PC-3 (cell line): ENCODE results near the gene SLC23A2. TPM values are rescaled to one million over a fixed set of nuclear protein-coding genes. Genes with fewer than 3 reads are reported as not detected.
A peak's percentile ranks its signal among the peaks of the same experiment; 100 is the strongest.

Source experiments
- ATAC-seq: fragments of 200-7000 bp; cut with Tn5 transposase; 2 replicates; pipeline ENCODE4 v1.9.1; 2020; ENCODE audit warnings: mild to moderate bottlenecking, moderate library complexity
- BruUV-seq: library from RNA; stranded (reverse); fragments of 400-500 nt; replicated peaks from 2 replicates; lab custom pipeline; 2021; lab: Mats Ljungman, UMichigan
- CTCF ChIA-PET: fragments of 300-600 bp; sonication (Branson Sonifier 250); formaldehyde crosslinking; loops from one replicate; lab custom pipeline; 2022; ENCODE audit warnings: antibody characterized with exemption; lab: Charles Lee
- POLR2A ChIA-PET: fragments of 300-600 bp; sonication (Branson Sonifier 250); formaldehyde crosslinking; loops from one replicate; lab custom pipeline; 2022; ENCODE audit warnings: antibody characterized with exemption; ENCODE audit not compliant: unreplicated experiment; lab: Charles Lee
- DNase-seq: peaks from one replicate; pipeline ENCODE4 v3.0.0-alpha.2; 2015
- H2AFZ ChIP-seq: fragments of 300-600 bp; sonication (generic); 2 replicates; pipeline ENCODE4 v1.6.0; 2016; ENCODE audit warnings: antibody characterized with exemption, low read length
- H3F3A ChIP-seq: fragments of 300-600 bp; sonication (generic); one replicate; pipeline ENCODE4 v1.6.0; 2017; ENCODE audit warnings: antibody characterized with exemption, low read length, control low read depth, mild to moderate bottlenecking; ENCODE audit not compliant: unreplicated experiment
- H3K27ac ChIP-seq: fragments of 300-600 bp; sonication (generic); 2 replicates; pipeline ENCODE4 v1.5.1; 2016; ENCODE audit warnings: mild to moderate bottlenecking, low read length
- H3K27me3 ChIP-seq: fragments of 300-600 bp; sonication (generic); 2 replicates; pipeline ENCODE4 v1.6.1; 2016; ENCODE audit warnings: low read length, mixed read lengths
- H3K36me3 ChIP-seq: fragments of 300-600 bp; sonication (generic); 2 replicates; pipeline ENCODE4 v1.6.1; 2016; ENCODE audit warnings: low read depth, mixed run types, low read length, mixed read lengths
- H3K4me1 ChIP-seq: fragments of 300-600 bp; sonication (generic); 2 replicates; pipeline ENCODE4 v1.5.1; 2016; ENCODE audit warnings: low read length; ENCODE audit not compliant: insufficient read depth
- H3K4me2 ChIP-seq: fragments of 300-600 bp; sonication (generic); 2 replicates; pipeline ENCODE4 v1.6.0; 2016; ENCODE audit warnings: low read length
- H3K4me3 ChIP-seq: fragments of 300-600 bp; sonication (generic); 2 replicates; pipeline ENCODE4 v1.5.1; 2016; ENCODE audit warnings: mild to moderate bottlenecking, low read length, mixed read lengths
- H3K79me2 ChIP-seq: fragments of 300-600 bp; sonication (generic); 2 replicates; pipeline ENCODE4 v1.6.1; 2017; ENCODE audit warnings: low read length, mixed read lengths
- H3K9ac ChIP-seq: fragments of 300-600 bp; sonication (generic); 2 replicates; pipeline ENCODE4 v1.6.0; 2016; ENCODE audit warnings: mild to moderate bottlenecking, low read length
- H3K9me2 ChIP-seq: fragments of 300-600 bp; sonication (generic); replicated peaks from 2 replicates; pipeline ENCODE4 v1.6.1; 2016; ENCODE audit warnings: mixed run types, low read length, mixed read lengths
- H3K9me3 ChIP-seq: fragments of 300-600 bp; sonication (generic); 2 replicates; pipeline ENCODE4 v1.6.1; 2016; ENCODE audit warnings: low read length, mixed read lengths
- H4K20me1 ChIP-seq: fragments of 300-600 bp; sonication (generic); 2 replicates; pipeline ENCODE4 v1.6.1; 2016; ENCODE audit warnings: low read length, mixed read lengths
- CTCF ChIP-seq: fragments of 300-600 bp; sonication (generic); conservative IDR thresholded peaks from 2 replicates; pipeline ENCODE4 v1.5.1; 2017; ENCODE audit warnings: antibody characterized with exemption, low read depth, mild to moderate bottlenecking, low read length
- EZH2 ChIP-seq: fragments of 300-600 bp; sonication (generic); IDR thresholded peaks from one replicate; pipeline ENCODE4 v1.6.1; 2017; ENCODE audit warnings: antibody characterized with exemption, mild to moderate bottlenecking, low read length; ENCODE audit not compliant: unreplicated experiment
- EZH2phosphoT487 ChIP-seq: fragments of 300-600 bp; sonication (generic); IDR thresholded peaks from 2 replicates; pipeline ENCODE4 v1.6.1; 2018; ENCODE audit warnings: mild to moderate bottlenecking, antibody characterized with exemption, low read length, borderline replicate concordance
- intact Hi-C: fragments of 100-400 bp; cut with micrococcal nuclease; formaldehyde crosslinking; loops from 2 replicates; pipeline ENCODE4 v1.9.0; 2023
- total RNA-seq: library from RNA; depleted of rRNA; stranded (reverse); fragments of >200 nt; gene quantifications from 2 replicates; pipeline ENCODE4 v1.2.3, GENCODE V29; 2014

The SLC23A2 gene
- total RNA-seq, 1 experiment from 2014 or later = 18.3 TPM

- CTCF ChIA-PET = no interaction called here
- Histone ChIP-seq H3K27ac (no peak overlapping the region), H3K27me3 (no peaks in the 10 kb centered on the region), H3K36me3 (peaks cover 5% of the 10 kb centered on the region; the same call in 1 of the 2 replicates), H3K4me3 (no peak overlapping the region), H4K20me1 (no peaks in the 10 kb centered on the region), H3K9ac (no peak overlapping the region), H3K9me3 (no peaks in the 10 kb centered on the region), H2AFZ (no peak overlapping the region), H3K9me2 (no peaks in the 10 kb centered on the region), H3K4me1 (peaks cover 5% of the 10 kb centered on the region), H3F3A (no peaks in the 10 kb centered on the region), H3K4me2 (no peak overlapping the region), H3K79me2 (0 out of 2 replicates have a peak, but pooled peaks cover 3% of the 10 kb centered on the region)
- ATAC-seq = no peak
- TF ChIP-seq EZH2phosphoT487 (no peak), CTCF (no peak)
- POLR2A ChIA-PET = no interaction called here
- intact Hi-C loops = loop anchor here (5.0 kb wide), 1 partner anchor 210 kb away; no protein-coding TSS in a partner anchor
- no TSS peak for BruUV-seq
- DNase-seq = no peak
These were observed 49.1 kb downstream of the SLC23A2 start for GRCh38 chr20:4952229-4952628.

- H3K9me2 ChIP-seq = no peaks in the 10 kb centered on the region
- no TSS peak for BruUV-seq
- no peak overlapping the region for H2AFZ ChIP-seq
- intact Hi-C loops = loop anchor here (1.0 to 5.0 kb wide), 2 partner anchors 82 to 209 kb away; no protein-coding TSS in a partner anchor
- H3K79me2 ChIP-seq = 0 out of 2 replicates have a peak, but pooled peaks cover 3% of the 10 kb centered on the region
- ChIA-PET CTCF (interaction anchor here (0.7 kb wide), 1 partner anchor 618 kb away, joined by 4 read pairs; no protein-coding TSS in a partner anchor), POLR2A (interaction anchor here (0.7 kb wide), 1 partner anchor 200 kb away, joined by 3 read pairs; no protein-coding TSS in a partner anchor)
- H3K4me3 ChIP-seq = no peak overlapping the region
- H3K9me3 ChIP-seq = no peaks in the 10 kb centered on the region
- H4K20me1 ChIP-seq = no peaks in the 10 kb centered on the region
- H3K27ac ChIP-seq = peak overlapping the region; percentile 55
- H3K27me3 ChIP-seq = no peaks in the 10 kb centered on the region
- H3K9ac ChIP-seq = no peak overlapping the region
- H3K36me3 ChIP-seq = peaks cover 5% of the 10 kb centered on the region; the same call in 1 of the 2 replicates
- TF ChIP-seq EZH2phosphoT487 (no peak), EZH2 (no peak), CTCF (no peak)
- DNase-seq (peak; percentile 78), ATAC-seq (peak; percentile 94)
- H3F3A ChIP-seq = no peaks in the 10 kb centered on the region
- H3K4me1 ChIP-seq = peaks cover 5% of the 10 kb centered on the region
- H3K4me2 ChIP-seq = peak overlapping the region; percentile 38
These were observed 50.0 kb downstream of the SLC23A2 start for GRCh38 chr20:4951299-4951698.

GRCh38 chr20:4950841-4951240 lies 50.5 kb downstream of the SLC23A2 start:
- Histone ChIP-seq H3K27ac (peak overlapping the region; percentile 55), H3K4me3 (no peak overlapping the region), H3F3A (no peaks in the 10 kb centered on the region), H3K9me3 (no peaks in the 10 kb centered on the region), H3K36me3 (peaks cover 5% of the 10 kb centered on the region; the same call in 1 of the 2 replicates), H4K20me1 (no peaks in the 10 kb centered on the region), H3K27me3 (no peaks in the 10 kb centered on the region), H3K9ac (no peak overlapping the region), H2AFZ (no peak overlapping the region), H3K4me2 (peak overlapping the region; percentile 38), H3K9me2 (no peaks in the 10 kb centered on the region), H3K79me2 (0 out of 2 replicates have a peak, but pooled peaks cover 3% of the 10 kb centered on the region), H3K4me1 (peaks cover 5% of the 10 kb centered on the region)
- POLR2A ChIA-PET = no interaction called here
- TF ChIP-seq EZH2 (no peak), CTCF (no peak), EZH2phosphoT487 (no peak)
- intact Hi-C loops = loop anchor here (1.0 to 5.0 kb wide), 2 partner anchors 82 to 209 kb away; no protein-coding TSS in a partner anchor
- no peak for ATAC-seq
- CTCF ChIA-PET = no interaction called here
- no peak for DNase-seq
- BruUV-seq = no TSS peak
